ENCODE measurements around the gene TARBP2.
A peak's percentile ranks its signal among the peaks of the same experiment; 100 is the strongest.

TARBP2 gene

GRCh38 chr12:53498235-53498630 lies 2.9 kb upstream of the TARBP2 start:
- Mint-ChIP-seq H3K27ac (peak overlapping the region; percentile 61), H3K27me3 (no peaks in the 10 kb centered on the region), H3K4me3 (peak overlapping the region; percentile 89), H3K9me3 (ENCODE audit: low read depth) (no peaks in the 10 kb centered on the region), H3K4me1 (ENCODE audit: low read depth) (peaks cover 44% of the 10 kb centered on the region), H3K36me3 (no peaks in the 10 kb centered on the region)

GRCh38 chr12:53499266-53500141 lies 1.6 kb upstream of the TARBP2 start, which contains the start of gene MAP3K12:
Gene MAP3K12 (minus strand): TSS chr12:53499458. CDS start chr12:53487391, 12,067 bp downstream.
- Mint-ChIP-seq H3K36me3 (no peaks in the 10 kb centered on the region), H3K4me3 (peak within 1 kb of the TSS; percentile 96), H3K27me3 (no peaks in the 10 kb centered on the region), H3K27ac (peak within 1 kb of the TSS; percentile 97), H3K9me3 (ENCODE audit: low read depth) (no peaks in the 10 kb centered on the region), H3K4me1 (ENCODE audit: low read depth) (peaks cover 34% of the 10 kb centered on the region)

GRCh38 chr12:53500142-53500775 lies 824 bp upstream of the TARBP2 start:
- H3K9me3 Mint-ChIP-seq (ENCODE audit: low read depth) = no peaks in the 10 kb centered on the region
- H3K4me1 Mint-ChIP-seq (ENCODE audit: low read depth) = peaks cover 34% of the 10 kb centered on the region

GRCh38 chr12:53501615-53502181 lies 615 bp downstream of the TARBP2 start:
- H3K27me3 Mint-ChIP-seq = no peaks in the 10 kb centered on the region
- H3K4me1 Mint-ChIP-seq (ENCODE audit: low read depth) = peaks cover 31% of the 10 kb centered on the region
- H3K9me3 Mint-ChIP-seq (ENCODE audit: low read depth) = no peaks in the 10 kb centered on the region
- H3K27ac Mint-ChIP-seq = peak overlapping the region; percentile 97
- H3K36me3 Mint-ChIP-seq = no peaks in the 10 kb centered on the region
- peak overlapping the region; percentile 96 for H3K4me3 Mint-ChIP-seq

More at GRCh38 chr12:53500142-53500775, 824 bp upstream of the TARBP2 start:
- Mint-ChIP-seq H3K4me3 (peak overlapping the region; percentile 96), H3K27ac (peak overlapping the region; percentile 97), H3K36me3 (no peaks in the 10 kb centered on the region), H3K27me3 (no peaks in the 10 kb centered on the region)

- H3K27ac Mint-ChIP-seq = peak overlapping the region; percentile 97
Measured at GRCh38 chr12:53502331-53502730, 1.2 kb downstream of the TARBP2 start.

GRCh38 chr12:53502983-53503728 lies 2.1 kb downstream of the TARBP2 start:
- H3K36me3 Mint-ChIP-seq = no peaks in the 10 kb centered on the region
- no peaks in the 10 kb centered on the region for H3K27me3 Mint-ChIP-seq
- peak overlapping the region; percentile 49 for H3K4me3 Mint-ChIP-seq
- H3K27ac Mint-ChIP-seq = no peak overlapping the region
- no peaks in the 10 kb centered on the region for H3K9me3 Mint-ChIP-seq (ENCODE audit: low read depth)
- peaks cover 27% of the 10 kb centered on the region for H3K4me1 Mint-ChIP-seq (ENCODE audit: low read depth)

More at GRCh38 chr12:53502331-53502730, 1.2 kb downstream of the TARBP2 start:
- no peaks in the 10 kb centered on the region for H3K27me3 Mint-ChIP-seq
- H3K36me3 Mint-ChIP-seq = no peaks in the 10 kb centered on the region
- peak overlapping the region; percentile 96 for H3K4me3 Mint-ChIP-seq
- peaks cover 28% of the 10 kb centered on the region for H3K4me1 Mint-ChIP-seq (ENCODE audit: low read depth)
- no peaks in the 10 kb centered on the region for H3K9me3 Mint-ChIP-seq (ENCODE audit: low read depth)

- Mint-ChIP-seq H3K4me3 (no peak overlapping the region), H3K36me3 (no peaks in the 10 kb centered on the region), H3K27ac (peak overlapping the region; percentile 6), H3K9me3 (ENCODE audit: low read depth) (no peaks in the 10 kb centered on the region), H3K27me3 (no peaks in the 10 kb centered on the region), H3K4me1 (ENCODE audit: low read depth) (peaks cover 25% of the 10 kb centered on the region)
Measured at GRCh38 chr12:53504004-53504920, 3.2 kb downstream of the TARBP2 start.

GRCh38 chr12:53505086-53505485 lies 4.0 kb downstream of the TARBP2 start:
- no peaks in the 10 kb centered on the region for H3K27me3 Mint-ChIP-seq
- no peak overlapping the region for H3K4me3 Mint-ChIP-seq
- peaks cover 20% of the 10 kb centered on the region for H3K4me1 Mint-ChIP-seq (ENCODE audit: low read depth)
- no peaks in the 10 kb centered on the region for H3K36me3 Mint-ChIP-seq
- H3K27ac Mint-ChIP-seq = no peak overlapping the region
- H3K9me3 Mint-ChIP-seq (ENCODE audit: low read depth) = no peaks in the 10 kb centered on the region

- no peaks in the 10 kb centered on the region for H3K36me3 Mint-ChIP-seq
- no peak overlapping the region for H3K4me3 Mint-ChIP-seq
- no peak overlapping the region for H3K27ac Mint-ChIP-seq
- peaks cover 16% of the 10 kb centered on the region for H3K4me1 Mint-ChIP-seq (ENCODE audit: low read depth)
- no peaks in the 10 kb centered on the region for H3K9me3 Mint-ChIP-seq (ENCODE audit: low read depth)
- no peaks in the 10 kb centered on the region for H3K27me3 Mint-ChIP-seq
Measured at GRCh38 chr12:53505555-53506449, 4.7 kb downstream of the TARBP2 start.

- Mint-ChIP-seq H3K27me3 (no peaks in the 10 kb centered on the region), H3K36me3 (no peaks in the 10 kb centered on the region), H3K9me3 (ENCODE audit: low read depth) (no peaks in the 10 kb centered on the region), H3K27ac (no peak overlapping the region), H3K4me3 (no peak overlapping the region), H3K4me1 (ENCODE audit: low read depth) (peaks cover 16% of the 10 kb centered on the region)
Measured at GRCh38 chr12:53506450-53506785, 5.3 kb downstream of the TARBP2 start.

- Mint-ChIP-seq H3K4me1 (ENCODE audit: low read depth) (peaks cover 12% of the 10 kb centered on the region), H3K9me3 (ENCODE audit: low read depth) (no peaks in the 10 kb centered on the region), H3K4me3 (no peak within 1 kb of the TSS), H3K27me3 (no peaks in the 10 kb centered on the region), H3K27ac (no peak within 1 kb of the TSS), H3K36me3 (no peaks in the 10 kb centered on the region)
Measured at GRCh38 chr12:53506881-53507602, 6.0 kb downstream of the TARBP2 start, which contains the start of gene NPFF. Gene NPFF (minus strand): TSS chr12:53507484. CDS start chr12:53507474, 10 bp downstream.

GRCh38 chr12:53507603-53507885 lies 6.5 kb downstream of the TARBP2 start:
- no peak overlapping the region for H3K4me3 Mint-ChIP-seq
- H3K9me3 Mint-ChIP-seq (ENCODE audit: low read depth) = no peaks in the 10 kb centered on the region
- no peaks in the 10 kb centered on the region for H3K36me3 Mint-ChIP-seq
- H3K27ac Mint-ChIP-seq = no peak overlapping the region
- H3K27me3 Mint-ChIP-seq = no peaks in the 10 kb centered on the region
- H3K4me1 Mint-ChIP-seq (ENCODE audit: low read depth) = peaks cover 10% of the 10 kb centered on the region
